HG03457 (cell line): ENCODE results near the gene MRPS2.

Experiments
- ATAC-seq: cut with Tn5 transposase; IDR thresholded peaks from one replicate; pipeline ENCODE4 v1.9.1; 2021; ENCODE audit warnings: moderate number of reproducible peaks; ENCODE audit not compliant: unreplicated experiment

MRPS2 gene

DNA sequence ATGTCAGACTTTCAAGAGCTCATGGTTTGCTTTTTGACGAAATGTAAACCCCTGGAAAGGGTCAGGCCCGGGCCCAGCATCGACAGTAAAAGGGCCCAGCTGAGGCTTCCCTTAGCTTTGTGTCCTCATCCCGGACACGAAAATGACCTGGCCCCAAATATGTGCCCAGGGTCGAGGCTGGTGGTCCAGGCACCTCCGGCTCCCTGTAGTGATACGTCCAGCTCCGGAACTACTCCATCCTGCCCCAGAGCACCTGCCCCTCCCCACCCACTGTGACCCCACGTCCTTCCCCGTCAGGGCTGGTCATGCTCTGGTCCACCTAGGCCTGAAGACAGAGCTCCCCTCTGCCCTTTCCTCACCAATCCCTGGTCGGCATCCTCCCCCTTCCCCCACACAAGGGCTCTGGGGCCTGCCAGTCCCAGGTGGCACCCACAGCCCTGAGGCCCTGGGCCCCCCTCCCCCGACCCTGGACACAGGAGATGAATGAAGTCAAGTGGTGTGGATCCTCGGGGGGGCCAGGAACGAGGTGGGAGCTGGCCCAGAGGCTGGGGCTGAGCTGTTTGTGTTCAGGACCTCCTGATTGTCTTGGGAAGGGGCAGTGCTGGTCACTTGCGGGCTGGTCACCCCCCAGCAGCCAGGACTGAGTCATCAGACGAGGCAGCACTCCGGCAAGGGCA lies 51.7 kb downstream of the MRPS2 start:
- ATAC-seq = no peak

DNA sequence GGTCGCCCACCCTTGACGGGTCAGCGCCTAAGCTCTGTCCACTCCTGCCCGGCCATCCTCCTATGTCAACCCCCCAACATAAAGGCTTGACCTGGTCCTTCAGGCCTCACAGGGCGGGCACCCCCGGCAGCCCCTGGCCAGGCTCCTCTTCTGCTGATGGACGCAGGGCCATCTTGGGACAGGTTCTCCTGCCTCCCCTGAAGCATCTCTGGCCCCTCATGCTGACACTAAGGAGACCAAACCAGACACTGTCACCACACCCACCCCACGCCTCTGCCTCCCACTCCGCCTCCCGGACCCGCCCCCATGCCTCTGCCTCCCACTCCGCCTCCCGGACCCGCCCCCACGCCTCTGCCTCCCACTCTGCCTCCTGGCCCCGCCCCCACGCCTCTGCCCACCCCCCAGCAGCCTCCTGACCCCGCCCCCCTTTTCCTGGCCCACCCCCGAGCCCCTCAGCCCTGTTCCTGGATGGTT lies 52.3 kb downstream of the MRPS2 start:
- ATAC-seq = no peak
